GM18502 (cell line): ENCODE results near the gene SGCB.

Source experiments
- ATAC-seq: cut with Tn5 transposase; IDR thresholded peaks from one replicate; pipeline ENCODE4 v1.9.1; 2021; ENCODE audit warnings: mild to moderate bottlenecking; ENCODE audit not compliant: unreplicated experiment, poor library complexity

SGCB gene

DNA sequence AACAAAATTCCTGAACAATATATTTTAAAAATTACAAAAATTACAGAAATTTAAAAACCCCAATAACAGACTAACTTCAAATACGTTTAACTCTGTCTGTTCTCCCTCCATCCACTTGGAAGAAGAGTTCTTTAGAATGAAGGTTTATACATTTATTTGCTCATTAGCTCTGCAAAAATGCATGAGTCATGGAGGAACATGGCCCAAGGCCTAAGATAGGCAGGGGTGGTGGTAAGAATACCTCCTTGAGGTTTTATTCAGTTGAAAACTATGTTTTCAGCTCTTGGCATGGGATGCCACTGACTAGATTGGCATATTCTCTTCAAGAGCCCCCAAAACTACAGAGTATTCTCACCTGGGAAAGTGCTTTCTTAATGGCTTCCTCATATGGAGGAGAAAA lies 9.1 kb downstream of the SGCB start:
- no peak for ATAC-seq

- no peak for ATAC-seq
Measured at GRCh38 chr4:52019936-52020657, 18.0 kb downstream of the SGCB start, which contains the start of gene LRRC66. TSS of gene LRRC66 (minus strand) at chr4:52020363. CDS start at chr4:52017613, 2,750 bp downstream.

GRCh38 chr4:52017814-52018213 lies 20.3 kb downstream of the SGCB start:
- ATAC-seq: no peak

GRCh38 chr4:52016981-52017380 lies 21.1 kb downstream of the SGCB start:
- no peak for ATAC-seq

GRCh38 chr4:52015366-52015765 lies 22.7 kb downstream of the SGCB start:
- no peak for ATAC-seq

GRCh38 chr4:52014903-52015302 lies 23.2 kb downstream of the SGCB start:
- ATAC-seq: no peak

DNA sequence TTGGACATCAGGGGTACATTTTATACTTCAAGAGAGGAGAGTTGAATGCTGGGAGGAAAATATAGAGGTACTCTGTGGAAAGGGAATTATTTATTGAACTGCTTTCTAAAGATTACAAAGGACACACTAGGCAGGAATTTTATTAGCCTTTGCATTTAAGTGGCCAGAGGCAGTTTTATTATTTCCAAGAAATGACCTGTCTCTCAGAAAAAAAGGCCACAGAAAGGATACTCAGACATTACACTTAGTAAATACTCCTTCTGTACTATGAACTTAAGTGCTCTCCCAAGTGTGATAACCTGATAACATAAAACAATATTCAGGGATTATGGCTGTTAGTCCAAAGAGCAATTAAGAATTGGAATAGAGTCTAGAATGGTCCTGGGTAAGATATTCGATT lies 25.4 kb downstream of the SGCB start:
- no peak for ATAC-seq

GRCh38 chr4:52010986-52011385 lies 27.1 kb downstream of the SGCB start:
- ATAC-seq: no peak

DNA sequence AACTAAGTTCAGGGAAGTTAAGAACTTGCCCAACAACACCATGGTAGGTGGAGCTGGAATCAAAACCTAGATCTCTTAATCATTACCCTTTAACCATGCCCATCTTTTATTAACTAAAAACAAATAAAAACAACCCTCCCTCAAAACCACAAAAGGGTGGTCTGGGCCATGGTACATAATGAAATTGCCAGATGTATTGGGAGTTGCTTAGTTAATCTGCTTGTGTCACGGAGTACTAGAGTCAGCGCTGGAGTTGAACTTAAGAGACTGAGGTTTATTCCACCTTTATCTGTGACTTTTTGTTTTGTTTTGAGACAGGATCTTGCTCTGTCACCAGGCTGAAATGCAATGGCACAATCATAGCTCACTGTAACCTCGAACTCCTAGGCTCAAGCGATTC lies 31.2 kb downstream of the SGCB start:
- ATAC-seq: no peak

DNA sequence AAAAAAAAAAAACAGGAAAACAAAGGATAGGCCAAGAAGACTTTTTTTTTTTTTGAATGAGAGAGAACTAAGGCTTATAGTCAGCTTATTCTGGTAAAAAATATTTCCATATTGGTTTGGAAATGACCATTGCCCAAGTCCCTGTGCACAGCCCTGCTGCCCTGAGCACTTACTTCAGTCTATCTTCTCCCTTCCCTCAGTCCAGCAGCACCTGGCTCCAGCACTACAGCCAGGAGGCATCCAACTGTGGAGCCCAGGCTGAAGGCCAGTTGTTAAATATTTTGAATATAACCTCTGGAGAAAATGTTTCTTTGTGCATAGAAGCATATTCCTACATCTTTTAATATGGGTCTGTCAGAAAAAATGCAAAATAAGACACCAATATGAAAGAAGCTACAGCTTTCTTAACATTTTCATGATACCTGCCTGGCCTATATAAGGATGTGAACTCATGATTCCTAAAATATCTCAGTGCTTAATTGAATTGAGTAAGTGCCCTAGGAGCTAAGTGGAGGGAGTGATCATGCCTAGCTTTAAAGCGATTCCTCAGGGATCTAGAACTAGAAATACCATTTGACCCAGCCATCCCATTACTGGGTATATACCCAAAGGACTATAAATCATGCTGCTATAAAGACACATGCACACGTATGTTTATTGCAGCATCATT lies 32.4 kb downstream of the SGCB start:
- ATAC-seq: no peak

DNA sequence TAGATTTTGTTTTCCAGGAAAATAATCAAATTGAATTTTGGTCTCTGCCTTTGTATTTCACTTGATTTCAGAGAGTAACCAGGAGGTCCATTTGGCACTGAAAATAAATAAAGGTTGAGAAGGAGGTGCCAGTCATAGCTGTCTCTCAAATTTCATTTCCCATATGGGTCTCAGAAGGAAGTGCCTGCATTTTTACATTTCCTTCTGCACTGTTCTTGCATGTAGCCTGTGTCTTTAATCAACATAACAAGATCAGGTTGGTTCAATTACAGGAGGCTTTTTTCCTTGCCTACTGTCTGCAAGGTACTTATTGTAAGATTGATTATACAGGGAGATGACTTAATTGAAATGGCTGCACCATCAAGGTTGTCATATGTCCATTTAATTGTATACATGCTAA lies 33.7 kb downstream of the SGCB start:
- ATAC-seq: no peak

GRCh38 chr4:52001616-52002015 lies 36.5 kb downstream of the SGCB start:
- no peak for ATAC-seq

- no peak for ATAC-seq
Measured at GRCh38 chr4:51999250-51999649, 38.8 kb downstream of the SGCB start.

DNA sequence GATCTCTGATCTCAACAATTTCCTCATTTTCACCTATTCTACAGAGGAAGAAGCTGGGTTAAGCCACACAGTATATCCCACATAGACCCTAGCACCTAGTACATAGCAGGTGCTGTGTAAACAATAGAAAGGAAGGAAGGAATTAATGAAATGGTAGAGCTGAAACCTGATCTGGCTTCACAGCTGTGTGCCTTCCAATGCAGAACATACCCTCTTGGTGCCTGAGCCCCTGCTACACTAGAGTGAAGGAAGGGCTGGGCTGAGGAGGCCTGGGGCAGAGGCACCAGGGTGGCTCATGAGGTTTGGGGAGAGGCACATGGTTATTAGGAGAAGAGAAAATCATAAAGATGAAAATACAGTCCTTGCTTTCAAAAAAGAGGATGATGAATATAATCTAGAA lies 39.3 kb downstream of the SGCB start:
- ATAC-seq: no peak

DNA sequence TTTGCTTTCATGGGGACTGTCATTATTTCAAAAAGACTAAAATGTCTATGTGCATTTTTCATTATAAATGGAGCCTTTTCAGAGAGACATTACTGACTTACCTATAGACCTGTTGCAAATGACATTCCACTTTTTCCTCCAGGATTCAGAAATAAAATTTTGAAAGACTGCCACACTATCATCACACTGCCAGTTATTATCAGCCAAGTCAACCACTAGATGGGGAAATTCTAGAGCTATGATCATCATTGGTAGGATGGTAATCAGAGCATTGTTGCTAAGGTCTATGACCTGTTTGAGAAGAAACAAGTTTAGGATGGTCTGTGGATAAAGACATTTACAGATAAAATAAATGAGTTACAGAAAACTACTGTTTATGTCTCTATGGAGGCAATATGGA lies 40.5 kb downstream of the SGCB start:
- no peak for ATAC-seq

DNA sequence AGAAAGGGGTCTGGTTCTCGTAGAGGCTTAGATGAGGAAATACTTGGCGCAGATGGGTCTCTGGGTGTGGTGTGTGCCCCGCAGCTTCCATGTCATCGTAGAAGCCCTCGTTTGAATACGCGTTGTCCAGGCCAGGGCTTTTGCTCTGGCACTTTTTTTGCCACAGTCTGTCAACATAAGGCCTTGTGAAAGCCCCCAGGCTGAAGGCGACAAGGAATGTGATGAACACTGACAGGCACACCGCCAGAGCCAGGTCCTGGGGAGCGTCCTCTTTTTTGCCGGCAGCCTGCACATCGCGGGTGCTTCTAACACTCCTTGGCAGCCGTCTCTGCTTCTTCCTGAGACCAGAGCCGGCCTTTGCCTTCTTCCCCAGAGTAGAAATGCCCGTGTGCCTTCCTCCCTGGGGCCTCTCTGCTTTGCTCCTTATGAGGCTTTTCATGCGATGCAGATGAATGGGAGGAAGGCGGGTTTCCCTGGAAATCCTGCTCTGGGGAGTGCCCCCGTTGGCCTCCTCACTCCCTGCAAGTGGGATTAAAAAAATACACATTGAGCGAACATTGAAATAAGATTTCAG lies 42.4 kb downstream of the SGCB start:
- no peak for ATAC-seq
